D341Med (cell line): Measurements from ENCODE around the gene LSM6.

Experiments
- DNase-seq: peaks from one replicate; pipeline ENCODE4 v3.0.0; 2012; ENCODE audit warnings: low spot score

LSM6 gene

GRCh38 chr4:146175541-146176453 is at the start of gene LSM6:
LSM6 (plus strand) TSS chr4:146175718; CDS start chr4:146182922, 7,204 bp downstream.
- DNase-seq, result peak; percentile 92

- no peak for DNase-seq
Observed at GRCh38 chr4:146132445-146132844, 43.1 kb upstream of the LSM6 start.

- DNase-seq, result no peak
Observed at GRCh38 chr4:146134761-146135445, 40.6 kb upstream of the LSM6 start.

- DNase-seq, result no peak
Observed at GRCh38 chr4:146135941-146136340, 39.6 kb upstream of the LSM6 start.

- no peak for DNase-seq
Observed at GRCh38 chr4:146142768-146143167, 32.8 kb upstream of the LSM6 start.

GRCh38 chr4:146143888-146144287 is 31.6 kb upstream of the LSM6 start:
- DNase-seq, result no peak

GRCh38 chr4:146146918-146147317 is 28.6 kb upstream of the LSM6 start:
- no peak for DNase-seq

- no peak for DNase-seq
Observed at GRCh38 chr4:146148021-146148420, 27.5 kb upstream of the LSM6 start.

- DNase-seq, result no peak
Observed at GRCh38 chr4:146154057-146154456, 21.5 kb upstream of the LSM6 start.

- DNase-seq, result no peak
Observed at GRCh38 chr4:146155152-146155724, 20.3 kb upstream of the LSM6 start.

GRCh38 chr4:146158036-146158745 is 17.3 kb upstream of the LSM6 start:
- DNase-seq, result no peak

- no peak for DNase-seq
Observed at GRCh38 chr4:146159384-146160058, 16.0 kb upstream of the LSM6 start.

GRCh38 chr4:146161243-146161642 is 14.3 kb upstream of the LSM6 start:
- DNase-seq, result no peak

GRCh38 chr4:146165221-146165620 is 10.3 kb upstream of the LSM6 start:
- no peak for DNase-seq

- DNase-seq, result no peak
Observed at GRCh38 chr4:146165840-146166239, 9.7 kb upstream of the LSM6 start.

GRCh38 chr4:146170149-146170548 is 5.4 kb upstream of the LSM6 start:
- no peak for DNase-seq

GRCh38 chr4:146176891-146177290 is 1.4 kb downstream of the LSM6 start:
- no peak for DNase-seq

- no peak for DNase-seq
Observed at GRCh38 chr4:146178126-146178525, 2.6 kb downstream of the LSM6 start.

- DNase-seq, result no peak
Observed at GRCh38 chr4:146179784-146180370, 4.4 kb downstream of the LSM6 start.

- no peak for DNase-seq
Observed at GRCh38 chr4:146182443-146182842, 6.9 kb downstream of the LSM6 start.

- DNase-seq, result no peak
Observed at GRCh38 chr4:146183209-146183608, 7.7 kb downstream of the LSM6 start.
